ENCODE measurements around the gene HEPACAM.
"Not testable (repeated sequence)": the region's sequence is repeated elsewhere in the genome, so short reads cannot be mapped to it uniquely, and the experiment has no call there.

Gene HEPACAM

GRCh38 chr11:124935548-124936514, at the start of gene HEPACAM:
TSS of gene HEPACAM (minus strand) at chr11:124936047. CDS start at chr11:124936006, 41 bp downstream.
- DNase-seq, result no peak

- no peak for DNase-seq
Measured at GRCh38 chr11:124984512-124984854, 48.6 kb upstream of the HEPACAM start.

- no peak for DNase-seq
Measured at GRCh38 chr11:124983674-124984511, 48.0 kb upstream of the HEPACAM start.

- DNase-seq, result no peak
Measured at GRCh38 chr11:124982043-124982442, 46.2 kb upstream of the HEPACAM start.

- DNase-seq, result no peak
Measured at GRCh38 chr11:124978316-124978715, 42.5 kb upstream of the HEPACAM start.

- DNase-seq, result no peak
Measured at GRCh38 chr11:124977006-124977405, 41.2 kb upstream of the HEPACAM start.

- DNase-seq, result no peak
Measured at GRCh38 chr11:124976531-124976930, 40.7 kb upstream of the HEPACAM start.

- no peak for DNase-seq
Measured at GRCh38 chr11:124971810-124972209, 36.0 kb upstream of the HEPACAM start.

- no peak for DNase-seq
Measured at GRCh38 chr11:124970925-124971324, 35.1 kb upstream of the HEPACAM start.

GRCh38 chr11:124968197-124968596, 32.4 kb upstream of the HEPACAM start:
- DNase-seq, result not testable (repeated sequence)

GRCh38 chr11:124961972-124962609, 26.2 kb upstream of the HEPACAM start:
- DNase-seq, result no peak

GRCh38 chr11:124955035-124955434, 19.2 kb upstream of the HEPACAM start:
- no peak for DNase-seq

- no peak for DNase-seq
Measured at GRCh38 chr11:124954590-124954955, 18.7 kb upstream of the HEPACAM start.

GRCh38 chr11:124953753-124954589, 18.1 kb upstream of the HEPACAM start, which contains the start of gene CCDC15:
TSS of gene CCDC15 (plus strand) at chr11:124954202. CDS start at chr11:124954733, 531 bp downstream.
- peak; percentile 94 for DNase-seq

- no peak for DNase-seq
Measured at GRCh38 chr11:124951341-124951740, 15.5 kb upstream of the HEPACAM start.

GRCh38 chr11:124950601-124951330, 14.9 kb upstream of the HEPACAM start:
- peak; percentile 4 for DNase-seq

GRCh38 chr11:124946735-124947141, 10.9 kb upstream of the HEPACAM start:
- DNase-seq, result no peak

GRCh38 chr11:124945826-124946225, 10.0 kb upstream of the HEPACAM start:
- no peak for DNase-seq

GRCh38 chr11:124944565-124944964, 8.7 kb upstream of the HEPACAM start:
- DNase-seq, result no peak

- DNase-seq, result no peak
Measured at GRCh38 chr11:124943741-124944140, 7.9 kb upstream of the HEPACAM start.

- no peak for DNase-seq
Measured at GRCh38 chr11:124943254-124943616, 7.4 kb upstream of the HEPACAM start.
